Parathyroid adenoma (tissue), 2 donors: ENCODE data around the gene PEAK1.
A peak's percentile ranks its signal among the peaks of the same experiment; 100 is the strongest.
"Not testable (repeated sequence)": the region's sequence is repeated elsewhere in the genome, so short reads cannot be mapped to it uniquely, and the experiment has no call there.

Experiments used
- H2AFZ ChIP-seq: fragments of 300-600 bp; sonication (generic); one replicate; pipeline ENCODE4 v1.7.0; 2017; ENCODE audit warnings: antibody characterized with exemption, mild to moderate bottlenecking
- H3K27ac ChIP-seq: fragments of 300-600 bp; sonication (generic); one replicate; pipeline ENCODE4 v1.7.0; 2017
- H3K27me3 ChIP-seq: fragments of 300-600 bp; sonication (generic); one replicate; pipeline ENCODE4 v1.7.0; 2017; ENCODE audit warnings: low read length; ENCODE audit not compliant: control insufficient read depth, insufficient read depth
- H3K36me3 ChIP-seq: fragments of 300-600 bp; sonication (generic); one replicate; pipeline ENCODE4 v1.7.0; 2017; ENCODE audit warnings: low read length; ENCODE audit not compliant: control insufficient read depth, insufficient read depth
- H3K4me1 ChIP-seq: fragments of 300-600 bp; sonication (generic); one replicate; pipeline ENCODE4 v1.7.0; 2017; ENCODE audit warnings: control low read depth
- H3K4me2 ChIP-seq: fragments of 300-600 bp; sonication (generic); one replicate; pipeline ENCODE4 v1.7.0; 2017; ENCODE audit warnings: low read length
- H3K4me3 ChIP-seq: fragments of 300-600 bp; sonication (generic); one replicate; pipeline ENCODE4 v1.7.0; 2017; ENCODE audit warnings: low read depth, low read length
- H3K79me2 ChIP-seq: fragments of 300-600 bp; sonication (generic); one replicate; pipeline ENCODE4 v1.7.0; 2017; ENCODE audit warnings: control low read depth
- H3K9ac ChIP-seq: fragments of 300-600 bp; sonication (generic); one replicate; pipeline ENCODE4 v1.7.0; 2017; ENCODE audit warnings: mild to moderate bottlenecking
- H3K9me3 ChIP-seq: fragments of 300-600 bp; sonication (generic); one replicate; pipeline ENCODE4 v1.7.0; 2017; ENCODE audit warnings: low read length; ENCODE audit not compliant: control insufficient read depth
- TF ChIP-seq, protein P1 (sequence below): fragments of 300-600 bp; sonication (generic); IDR thresholded peaks from one replicate; pipeline ENCODE4 v1.7.0; 2017; ENCODE audit warnings: antibody characterized with exemption, mild to moderate bottlenecking
- donor health status: primary hyperparathyroidism.

Gene PEAK1

DNA sequence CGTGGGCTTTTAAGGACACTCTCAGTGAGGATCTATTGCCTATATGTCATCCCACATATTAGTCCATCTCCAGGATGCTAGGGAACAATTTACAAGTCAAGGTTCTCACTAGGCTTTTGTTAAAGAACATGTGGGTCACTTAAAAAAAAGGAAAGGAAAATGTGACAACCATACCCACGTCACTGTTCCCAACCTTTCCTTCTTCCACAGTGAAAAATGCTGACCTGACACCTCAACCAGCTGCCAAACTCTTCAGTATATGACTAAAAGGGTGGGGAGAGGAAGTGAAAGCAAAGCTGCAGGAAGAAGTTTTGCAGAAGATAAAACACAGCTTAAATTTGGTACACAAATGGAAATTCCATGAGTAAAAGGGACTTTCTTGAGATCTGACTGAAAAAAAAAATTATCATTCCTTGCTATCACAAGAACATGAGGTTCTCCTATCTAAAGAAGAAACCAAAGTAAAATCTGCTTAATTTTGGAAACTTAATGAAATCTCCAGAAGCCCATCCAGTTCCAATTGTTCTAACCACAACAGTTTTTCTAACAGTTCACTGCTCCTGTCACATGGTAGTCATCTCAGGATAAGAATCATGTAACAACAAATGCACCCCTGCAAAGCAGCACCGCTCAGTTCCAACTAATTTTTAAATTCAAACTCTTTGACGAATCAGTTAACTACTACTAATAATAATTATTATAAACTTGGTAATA, 232.0 kb downstream of the PEAK1 start:
- no peaks in the 10 kb centered on the region for H3K79me2 ChIP-seq
- H3K36me3 ChIP-seq: no peaks in the 10 kb centered on the region
- TF ChIP-seq, protein P1, sequence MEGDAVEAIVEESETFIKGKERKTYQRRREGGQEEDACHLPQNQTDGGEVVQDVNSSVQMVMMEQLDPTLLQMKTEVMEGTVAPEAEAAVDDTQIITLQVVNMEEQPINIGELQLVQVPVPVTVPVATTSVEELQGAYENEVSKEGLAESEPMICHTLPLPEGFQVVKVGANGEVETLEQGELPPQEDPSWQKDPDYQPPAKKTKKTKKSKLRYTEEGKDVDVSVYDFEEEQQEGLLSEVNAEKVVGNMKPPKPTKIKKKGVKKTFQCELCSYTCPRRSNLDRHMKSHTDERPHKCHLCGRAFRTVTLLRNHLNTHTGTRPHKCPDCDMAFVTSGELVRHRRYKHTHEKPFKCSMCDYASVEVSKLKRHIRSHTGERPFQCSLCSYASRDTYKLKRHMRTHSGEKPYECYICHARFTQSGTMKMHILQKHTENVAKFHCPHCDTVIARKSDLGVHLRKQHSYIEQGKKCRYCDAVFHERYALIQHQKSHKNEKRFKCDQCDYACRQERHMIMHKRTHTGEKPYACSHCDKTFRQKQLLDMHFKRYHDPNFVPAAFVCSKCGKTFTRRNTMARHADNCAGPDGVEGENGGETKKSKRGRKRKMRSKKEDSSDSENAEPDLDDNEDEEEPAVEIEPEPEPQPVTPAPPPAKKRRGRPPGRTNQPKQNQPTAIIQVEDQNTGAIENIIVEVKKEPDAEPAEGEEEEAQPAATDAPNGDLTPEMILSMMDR: no peak
- H2AFZ ChIP-seq: no peak overlapping the region
- H3K4me2 ChIP-seq: no peak overlapping the region
- H3K9ac ChIP-seq: no peak overlapping the region
- H3K9me3 ChIP-seq: no peaks in the 10 kb centered on the region
- peak overlapping the region; percentile 81 for H3K27ac ChIP-seq
- H3K4me3 ChIP-seq: no peak overlapping the region
- H3K27me3 ChIP-seq: no peaks in the 10 kb centered on the region
- H3K4me1 ChIP-seq: peaks cover 4% of the 10 kb centered on the region

DNA sequence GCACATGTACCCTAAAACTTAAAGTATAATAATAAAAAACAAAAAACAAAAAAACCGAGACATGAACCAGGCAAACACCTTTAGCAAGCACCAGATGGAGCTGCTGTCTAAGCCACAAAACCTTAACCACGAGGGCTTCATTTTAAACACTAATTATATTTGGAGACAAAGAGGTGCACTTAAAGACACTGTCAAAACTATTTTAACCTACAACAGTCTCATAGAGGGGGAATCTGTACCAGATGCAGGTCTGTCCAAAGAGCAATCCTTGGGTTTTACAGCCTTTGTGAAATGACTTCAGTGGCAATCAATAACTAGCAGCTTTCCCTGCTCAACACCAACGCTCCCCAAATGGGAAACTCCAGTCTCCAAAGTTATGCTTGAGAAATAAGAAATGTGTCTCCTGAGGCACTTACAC, 233.3 kb downstream of the PEAK1 start:
- Histone ChIP-seq H3K4me1 (peaks cover 4% of the 10 kb centered on the region), H3K36me3 (no peaks in the 10 kb centered on the region), H3K27ac (peak overlapping the region; percentile 81), H2AFZ (no peak overlapping the region), H3K27me3 (no peaks in the 10 kb centered on the region), H3K4me2 (no peak overlapping the region), H3K9ac (no peak overlapping the region), H3K79me2 (no peaks in the 10 kb centered on the region), H3K4me3 (no peak overlapping the region), H3K9me3 (no peaks in the 10 kb centered on the region)
- TF ChIP-seq, protein P1: peak; percentile 33

DNA sequence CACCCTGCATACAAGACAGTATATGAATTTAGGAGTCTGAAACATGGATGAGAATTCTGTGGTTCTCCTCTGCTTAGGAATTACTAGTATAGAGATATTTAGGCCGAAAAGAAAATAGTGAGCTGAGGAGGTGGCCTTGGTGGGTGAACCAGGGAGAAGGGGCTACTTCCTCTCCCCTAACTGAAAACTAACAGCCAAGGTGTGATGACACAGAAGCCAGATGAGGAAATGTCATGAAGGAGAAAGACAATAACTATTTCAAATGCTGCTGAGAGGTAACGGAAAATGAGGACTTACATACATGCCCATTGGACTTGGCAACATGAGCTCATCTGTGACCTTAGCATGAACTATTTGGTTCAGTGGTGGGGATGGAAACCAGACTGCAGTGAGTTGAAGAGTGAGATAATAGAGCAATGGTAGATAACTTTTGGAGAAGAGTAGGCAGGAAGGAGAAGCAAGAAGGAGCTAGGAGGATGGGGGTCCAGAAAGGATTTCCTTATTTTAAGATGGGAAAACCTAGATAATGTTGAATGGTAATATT, 234.6 kb downstream of the PEAK1 start:
- H3K36me3 ChIP-seq: no peaks in the 10 kb centered on the region
- no peak overlapping the region for H3K9ac ChIP-seq
- H3K9me3 ChIP-seq: no peaks in the 10 kb centered on the region
- no peak overlapping the region for H3K4me2 ChIP-seq
- H3K4me3 ChIP-seq: no peak overlapping the region
- TF ChIP-seq, protein P1: no peak
- H3K4me1 ChIP-seq: peaks cover 4% of the 10 kb centered on the region
- no peaks in the 10 kb centered on the region for H3K27me3 ChIP-seq
- H3K79me2 ChIP-seq: no peaks in the 10 kb centered on the region
- no peak overlapping the region for H2AFZ ChIP-seq
- no peak overlapping the region for H3K27ac ChIP-seq

DNA sequence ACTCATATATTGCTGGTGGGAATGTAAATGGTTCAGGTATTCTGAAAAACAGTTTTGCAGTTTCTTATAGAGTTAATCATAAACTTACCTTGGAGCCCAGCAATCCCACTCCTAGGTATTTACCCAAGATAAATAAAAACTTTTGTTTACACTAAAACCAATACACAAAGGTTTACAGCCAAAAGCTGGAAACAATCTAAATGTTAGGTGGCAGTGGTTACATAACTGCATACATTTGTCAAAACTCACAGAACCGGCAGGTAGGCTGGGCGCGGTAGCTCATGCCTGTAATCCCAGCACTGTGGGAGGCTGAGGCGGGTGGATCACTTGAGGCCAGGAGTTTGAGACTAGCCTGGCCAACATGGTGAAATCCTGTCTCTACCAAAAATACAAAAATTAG, 235.6 kb downstream of the PEAK1 start:
- H3K27me3 ChIP-seq, H3K4me1 ChIP-seq, H3K9ac ChIP-seq, H2AFZ ChIP-seq, H3K4me2 ChIP-seq, H3K36me3 ChIP-seq, H3K9me3 ChIP-seq, H3K27ac ChIP-seq, H3K4me3 ChIP-seq, H3K79me2 ChIP-seq: not testable (repeated sequence)

DNA sequence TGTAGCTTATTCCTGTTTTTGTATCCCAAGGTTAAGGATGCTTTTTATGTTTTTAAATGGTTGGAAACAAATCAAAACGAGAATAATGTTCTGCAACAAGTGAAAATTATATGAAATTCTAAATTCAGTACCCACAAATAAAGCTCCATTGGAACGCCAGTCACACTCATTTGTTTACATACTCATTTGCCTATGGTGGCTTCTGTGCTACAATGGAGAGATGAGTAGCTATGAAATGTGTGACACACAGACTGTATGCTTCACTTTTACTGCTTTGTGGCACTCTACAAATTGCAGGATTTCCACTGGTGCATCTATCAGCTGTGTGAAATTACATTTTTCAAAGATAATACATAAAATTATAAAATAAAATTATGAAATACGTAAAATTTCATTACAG, 236.8 kb downstream of the PEAK1 start:
- H3K79me2 ChIP-seq: no peaks in the 10 kb centered on the region
- no peaks in the 10 kb centered on the region for H3K27me3 ChIP-seq
- peaks cover 4% of the 10 kb centered on the region for H3K4me1 ChIP-seq
- no peak overlapping the region for H3K27ac ChIP-seq
- TF ChIP-seq, protein P1: no peak
- no peaks in the 10 kb centered on the region for H3K9me3 ChIP-seq
- no peak overlapping the region for H3K9ac ChIP-seq
- no peak overlapping the region for H3K4me3 ChIP-seq
- no peaks in the 10 kb centered on the region for H3K36me3 ChIP-seq
- no peak overlapping the region for H3K4me2 ChIP-seq
- H2AFZ ChIP-seq: no peak overlapping the region
